Forelimb muscle (tissue), 1 donor: ENCODE data around the gene IL11. TPM values are rescaled to one million over a fixed set of nuclear protein-coding genes. Genes with fewer than 3 reads are reported as not detected.

ENCODE experiments used
- DNase-seq: peaks from one replicate; pipeline ENCODE4 v3.0.0-alpha.2; 2013; ENCODE audit warnings: low read depth
- polyA plus RNA-seq: library from polyadenylated mRNA; unstranded; fragments of 120-200 nt; gene quantifications from one replicate; pipeline ENCODE4 v1.2.1, GENCODE V29; 2013; ENCODE audit not compliant: insufficient read length

The IL11 gene
- polyA plus RNA-seq, 1 donor: 0.40 TPM

DNA sequence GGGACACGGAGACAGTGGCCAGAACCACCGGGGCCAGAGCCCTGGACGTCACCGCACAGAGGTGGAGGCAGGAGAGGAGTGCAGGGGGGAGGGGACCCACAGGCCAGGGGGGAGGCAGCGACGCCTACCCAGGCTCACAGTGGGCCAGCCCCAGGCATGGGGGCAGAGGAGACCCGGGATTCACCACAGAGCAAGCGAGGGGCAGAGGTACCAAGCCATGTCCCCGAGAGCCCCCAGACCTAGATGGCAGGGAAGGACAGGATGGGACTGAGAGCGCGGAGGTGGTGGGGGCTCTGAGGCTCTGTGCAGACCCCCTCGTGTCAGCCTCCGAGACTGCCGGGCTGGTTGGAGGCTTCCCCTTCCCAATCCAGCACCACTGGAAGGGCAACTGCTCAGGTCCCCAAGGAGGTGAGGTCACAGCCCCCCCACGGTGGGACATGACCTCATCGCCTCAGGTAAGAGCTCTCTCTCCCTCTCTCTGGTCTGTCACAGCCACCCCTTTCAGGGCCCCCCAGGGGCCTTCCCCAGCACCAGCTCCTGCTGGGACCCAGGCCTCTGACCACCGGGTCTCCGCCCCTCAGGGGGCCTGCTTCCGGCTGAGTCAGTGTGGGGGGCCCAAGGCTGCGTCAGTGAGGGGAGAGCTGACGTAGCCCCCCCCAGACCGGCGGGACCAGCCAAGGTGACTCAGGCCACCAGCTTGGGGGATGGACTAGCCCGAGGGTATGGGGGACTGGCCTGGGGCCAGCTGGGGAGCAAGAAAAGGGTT is 2.2 kb upstream of the IL11 start:
- DNase-seq: no peak

DNA sequence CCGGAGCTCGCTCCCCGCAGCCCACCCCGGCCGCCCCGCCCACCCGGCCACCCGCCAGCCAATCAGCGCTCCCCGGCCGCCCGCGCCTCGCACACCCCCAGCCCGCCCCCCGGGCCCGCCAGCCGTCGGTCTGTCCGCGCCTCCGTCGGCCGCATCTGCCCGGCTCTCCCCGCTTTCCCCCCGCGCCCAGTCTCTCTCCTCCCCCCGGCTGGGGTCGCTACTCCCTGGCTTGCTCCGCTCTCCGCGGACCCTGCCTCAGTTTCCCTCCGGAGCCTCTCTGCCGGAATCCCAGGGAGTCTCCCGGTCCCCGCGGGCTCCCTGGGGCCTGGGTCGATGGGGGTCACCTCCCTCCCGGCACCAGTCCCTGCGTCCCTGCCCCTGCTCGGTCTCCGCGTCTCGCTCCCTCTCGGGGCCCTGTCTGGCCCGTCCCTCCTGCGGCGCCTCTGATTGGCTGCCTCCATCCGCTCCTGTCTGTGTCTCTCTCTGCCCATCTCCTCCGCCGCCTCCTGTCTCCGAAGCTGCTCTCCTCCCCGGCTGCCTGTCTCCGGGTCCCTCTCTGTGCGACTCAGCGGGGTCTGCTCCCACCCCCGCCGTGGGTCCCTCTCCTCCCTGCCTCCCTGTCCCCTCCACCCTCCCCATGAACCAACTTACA is 484 bp downstream of the IL11 start:
- DNase-seq: no peak

GRCh38 chr19:55368701-55369563 is 1.3 kb downstream of the IL11 start:
- DNase-seq: no peak

DNA sequence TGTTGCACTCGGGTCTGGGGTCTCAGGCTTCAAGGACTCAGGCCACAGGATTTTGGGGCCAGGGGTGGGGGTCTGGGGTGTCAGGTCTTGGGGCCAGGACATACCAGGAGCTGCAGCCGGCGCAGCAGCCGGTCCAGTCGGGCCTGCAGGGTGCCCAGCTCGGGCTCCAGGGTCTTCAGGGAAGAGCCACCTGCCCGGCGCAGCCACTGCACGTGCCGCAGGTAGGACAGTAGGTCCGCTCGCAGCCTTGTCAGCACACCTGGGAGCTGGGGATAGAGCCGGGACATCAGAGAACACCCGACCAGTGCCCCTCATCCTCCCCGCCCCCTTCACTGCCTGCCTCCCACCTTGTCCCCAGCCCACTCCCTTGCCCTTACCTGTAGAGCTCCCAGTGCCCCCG is 2.2 kb downstream of the IL11 start:
- no peak for DNase-seq

- DNase-seq: no peak
These were observed 3.5 kb downstream of the IL11 start for GRCh38 chr19:55366790-55367189.

DNA sequence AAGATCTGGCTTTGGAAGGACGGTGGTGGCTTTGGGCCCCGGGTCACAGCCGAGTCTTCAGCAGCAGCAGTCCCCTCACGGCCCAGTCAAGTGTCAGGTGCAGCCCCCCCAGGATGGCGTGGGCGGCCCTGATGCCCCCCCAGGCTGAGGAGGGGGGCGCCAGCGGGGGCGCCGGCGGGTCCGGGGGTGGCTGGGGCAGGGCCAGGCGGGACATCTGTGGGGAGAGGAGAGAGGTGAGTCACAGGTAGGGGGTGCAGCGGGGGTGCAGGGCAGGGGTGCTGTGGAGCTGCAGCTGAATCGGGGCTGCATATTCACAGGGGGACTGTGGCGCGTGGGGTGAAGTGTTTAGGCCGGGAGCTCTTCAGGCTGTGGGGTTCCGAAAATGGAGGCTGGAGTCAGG is 4.3 kb downstream of the IL11 start:
- DNase-seq: no peak

DNA sequence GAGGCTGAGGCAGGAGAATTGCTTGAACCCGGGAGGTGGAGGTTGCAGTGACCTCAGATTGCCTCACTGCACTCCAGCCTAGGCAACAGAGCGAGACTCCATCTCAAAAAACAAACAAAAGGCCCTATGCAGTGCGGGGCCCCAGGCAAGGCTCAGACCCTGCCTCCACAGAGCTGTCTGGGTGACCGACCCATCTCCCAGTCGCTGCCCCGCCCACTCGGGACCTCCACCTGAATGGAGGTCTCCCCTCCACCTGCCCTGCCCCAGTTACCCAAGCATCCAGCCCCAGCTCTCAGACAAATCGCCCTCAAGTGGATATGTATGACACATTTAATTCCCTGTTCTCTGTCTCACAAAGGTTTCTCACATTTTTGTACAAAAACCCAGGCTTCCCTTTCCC is 5.0 kb downstream of the IL11 start:
- no peak for DNase-seq

DNA sequence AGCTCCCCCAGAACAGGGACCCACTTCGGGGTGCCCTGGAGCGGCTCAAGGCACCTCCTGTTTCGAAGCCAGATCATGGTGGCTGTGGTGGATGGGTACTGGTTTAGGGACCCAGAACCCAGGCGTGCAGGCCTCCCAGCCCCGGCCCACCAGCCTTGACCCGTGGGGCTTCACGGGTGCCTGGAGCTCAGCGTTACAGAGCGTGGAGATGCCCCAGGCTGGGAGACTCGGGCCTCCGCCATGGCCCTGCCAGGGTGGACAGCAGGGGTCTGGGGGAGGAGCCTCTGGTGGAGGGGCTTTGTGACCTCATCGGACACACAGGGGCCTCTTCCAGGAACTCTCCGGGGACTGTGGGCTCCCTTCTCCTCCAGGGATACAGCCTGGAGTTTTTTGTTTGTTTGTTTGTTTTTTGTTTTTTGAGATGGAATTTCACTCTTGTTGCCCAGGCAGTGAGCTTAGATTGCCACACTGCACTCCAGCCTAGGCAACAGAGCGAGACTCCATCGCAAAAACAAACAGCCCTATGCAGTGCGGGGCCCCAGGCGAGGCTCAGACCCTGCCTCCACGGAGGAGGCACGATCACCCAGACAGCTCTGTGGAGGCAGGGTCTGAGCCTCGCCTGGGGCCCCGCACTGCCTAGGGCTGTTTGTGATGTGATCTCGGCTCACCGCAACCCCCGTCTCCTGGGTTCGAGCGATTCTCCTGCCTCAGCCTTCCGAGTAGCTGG is 7.1 kb downstream of the IL11 start, which contains the start of gene GARIN5B:
Gene GARIN5B (minus strand): TSS at position 271 of the 727 bp plus-strand sequence. CDS start 194 bp downstream, at position 77.
- no peak for DNase-seq

DNA sequence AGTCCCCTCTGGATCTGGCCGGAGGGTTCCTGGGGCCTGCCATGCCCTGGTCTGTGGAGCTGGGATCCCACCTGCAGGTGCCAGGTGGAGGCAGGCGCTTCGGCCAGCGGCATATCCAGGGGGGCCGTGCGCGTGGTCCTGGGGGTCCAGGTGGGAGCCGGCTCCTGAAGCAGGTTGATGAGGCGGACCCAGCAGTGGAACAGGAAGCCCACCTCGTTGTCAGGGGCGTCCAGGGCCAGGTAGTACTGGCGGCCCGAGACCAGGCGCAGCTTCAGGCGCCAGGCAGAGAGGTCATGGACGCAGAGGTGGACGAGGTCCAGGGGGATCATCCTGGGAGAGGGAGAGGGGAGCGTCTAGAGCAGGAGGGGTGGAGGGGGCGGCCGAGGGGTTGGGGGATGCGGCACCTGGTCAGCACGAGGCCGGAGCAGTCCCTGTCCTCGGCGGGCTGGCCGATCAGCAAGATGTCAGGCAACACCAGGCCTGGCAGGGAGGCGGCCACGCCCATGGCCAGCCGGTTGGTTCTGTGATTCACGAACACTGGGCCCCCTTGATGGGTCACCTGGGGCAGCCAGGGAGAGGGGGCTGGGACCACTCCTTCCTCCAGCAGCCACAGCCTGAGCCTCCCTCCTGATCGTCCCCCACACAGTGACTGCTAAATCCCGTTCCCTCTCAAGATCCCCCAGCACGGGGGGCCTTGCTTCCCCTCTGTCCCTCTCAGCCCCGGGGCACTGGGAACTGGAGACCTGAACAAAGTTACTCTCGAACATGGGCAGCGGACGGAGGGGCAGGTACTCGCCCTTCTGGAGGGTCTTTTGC is 7.9 kb downstream of the IL11 start:
- no peak for DNase-seq

- DNase-seq: no peak
These were observed 9.4 kb downstream of the IL11 start for GRCh38 chr19:55360902-55361301.

- no peak for DNase-seq
These were observed 11.0 kb downstream of the IL11 start for GRCh38 chr19:55358943-55359908.

GRCh38 chr19:55358493-55358892 is 11.8 kb downstream of the IL11 start:
- no peak for DNase-seq

DNA sequence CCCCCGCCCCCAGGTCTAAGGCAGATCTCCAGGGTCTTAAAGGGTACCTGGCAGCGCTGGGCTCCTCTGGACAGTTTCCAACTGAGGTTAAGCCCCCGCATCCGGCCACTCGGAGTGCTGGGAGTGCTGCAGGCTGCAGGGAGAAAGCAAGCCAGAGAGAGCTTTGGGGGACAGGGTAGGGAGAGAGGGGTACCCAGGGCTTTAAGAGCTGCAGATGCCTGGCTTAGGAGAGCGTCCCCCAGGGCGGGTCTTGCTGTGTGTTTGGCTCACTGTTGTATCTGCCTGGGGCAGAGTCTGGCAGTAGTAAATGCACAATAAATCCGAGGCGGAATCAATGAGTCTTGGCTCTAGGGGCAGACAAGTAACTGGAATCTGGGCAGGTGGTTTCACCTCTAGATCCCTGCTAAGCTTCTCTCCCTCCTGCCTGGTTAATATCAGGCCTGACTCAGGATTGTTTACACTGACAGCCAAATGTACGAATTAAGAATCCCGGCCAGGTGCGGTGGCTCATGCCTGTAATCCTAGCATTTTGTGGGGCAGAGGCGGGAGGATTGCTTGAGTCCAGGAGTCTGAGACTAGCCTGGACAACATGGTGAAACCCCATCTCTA is 14.9 kb downstream of the IL11 start:
- no peak for DNase-seq

DNA sequence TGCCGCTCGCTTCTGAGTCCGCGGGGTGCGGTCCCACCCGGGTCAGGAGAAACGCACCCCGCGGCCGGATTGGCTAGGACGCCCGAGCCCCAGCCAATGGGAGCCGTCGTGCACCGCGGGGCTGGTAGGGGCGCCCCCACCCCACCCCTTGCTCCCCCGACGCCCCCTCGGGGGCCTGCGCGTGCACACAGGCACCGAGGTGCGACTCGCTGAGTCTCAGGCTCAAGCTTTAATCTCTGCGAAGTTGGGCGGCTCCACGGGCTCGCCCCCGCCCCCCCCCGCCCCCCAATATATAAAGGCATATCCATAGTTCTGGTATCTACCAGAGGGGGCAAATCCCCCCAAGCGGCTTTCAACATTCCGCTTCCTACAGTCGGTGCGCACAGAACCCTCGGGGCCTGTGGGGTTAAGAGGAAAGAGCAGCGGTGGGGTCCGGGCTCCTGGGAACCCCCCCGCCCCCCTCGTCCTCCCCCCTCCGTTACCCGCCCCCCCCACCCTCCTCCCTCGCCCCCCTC is 15.5 kb downstream of the IL11 start, which contains the start of gene COX6B2:
Gene COX6B2 (minus strand): TSS at position 22 of the 515 bp plus-strand sequence. CDS start 198 bp downstream, outside the sequence.
- no peak for DNase-seq

GRCh38 chr19:55353803-55354697 is 16.2 kb downstream of the IL11 start:
- no peak for DNase-seq

DNA sequence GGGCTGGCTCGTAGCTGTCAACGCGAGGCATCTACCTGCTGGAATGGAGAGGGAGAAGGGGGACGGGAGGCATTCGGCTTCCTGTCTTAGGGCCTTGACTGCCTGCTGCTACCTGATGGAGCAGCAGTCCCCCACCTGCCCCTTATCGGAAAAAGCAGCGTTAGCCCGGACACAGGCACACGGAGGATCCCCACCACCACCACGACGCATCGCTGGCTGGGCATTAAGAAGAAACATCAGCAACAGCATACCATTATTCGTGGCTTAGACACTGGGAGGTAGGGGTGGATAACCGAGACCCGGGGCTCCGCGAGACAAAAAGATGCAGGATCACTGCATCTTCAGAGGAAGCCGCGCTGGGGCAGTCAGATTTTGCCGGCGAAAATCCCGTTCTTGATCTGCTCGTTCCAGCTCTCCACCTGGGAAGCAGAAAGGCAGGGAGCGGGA is 16.9 kb downstream of the IL11 start:
- no peak for DNase-seq

GRCh38 chr19:55352549-55353145 is 17.6 kb downstream of the IL11 start:
- no peak for DNase-seq
